Measurements from ENCODE around the gene GARRE1. TPM values are rescaled to one million over a fixed set of nuclear protein-coding genes. Genes with fewer than 3 reads are reported as not detected.

GARRE1 gene
- polyA plus RNA-seq, 3 donors = 1.1 to 6.2 (median 2.1) TPM

- no peak overlapping the region for H3K9ac ChIP-seq (ENCODE audit: insufficient read depth, low read length, poor library complexity, severe bottlenecking)
- no peaks in the 10 kb centered on the region for H3K27me3 ChIP-seq (ENCODE audit: control insufficient read depth in 2 of 2, insufficient read depth in 2 of 2, low read length in 2 of 2)
- H3K4me3 ChIP-seq (replicated peaks in 1 of 3; ENCODE audit: low read depth in 2 of 3, low read length in 3 of 3) = no peak overlapping the region
- no peak for DNase-seq
- no peaks in the 10 kb centered on the region for H3K9me3 ChIP-seq (replicated peaks in 1 of 2; ENCODE audit: control insufficient read depth in 1 of 2, insufficient read depth in 1 of 2, low read length in 2 of 2)
- no peak for TF ChIP-seq CTCF (IDR thresholded peaks at IDR 0.05)
- no peaks in the 10 kb centered on the region for H3K27me3 Mint-ChIP-seq (ENCODE audit: low read depth in 3 of 3)
- intact Hi-C loops (cut with micrococcal nuclease) = no loop called here
- peaks cover 71 to 76% of the 10 kb centered on the region in 2 donors for H3K36me3 Mint-ChIP-seq
- H3K27ac ChIP-seq (ENCODE audit: low read depth in 1 of 2, low read length in 2 of 2) = peak overlapping the region in 1 of 2 donors; percentile 1
- no peaks in the 10 kb centered on the region for H3K4me1 ChIP-seq (ENCODE audit: control insufficient read depth in 1 of 2, insufficient read depth in 2 of 2, low read length in 2 of 2)
- no peak overlapping the region for H2AFZ ChIP-seq (ENCODE audit: insufficient read depth, low read depth, low read length, poor library complexity, severe bottlenecking)
- H3K9me3 Mint-ChIP-seq = peaks cover 0 to 2% (median 0%) of the 10 kb centered on the region in 7 donors
- H3K79me2 ChIP-seq (ENCODE audit: insufficient read depth, low read length) = peaks cover 5% of the 10 kb centered on the region
- H3K4me1 Mint-ChIP-seq = peaks cover 9% of the 10 kb centered on the region
- H3K4me2 ChIP-seq (replicated peaks; ENCODE audit: extremely low read depth, low read length, poor library complexity, severe bottlenecking) = no peak overlapping the region
- no peak overlapping the region for H3K4me3 Mint-ChIP-seq
- peak overlapping the region in 5 of 7 donors; percentile 0 to 36 (median 21) for H3K27ac Mint-ChIP-seq
- WGBS (ENCODE audit: insufficient coverage) = 33% methylated on average over 13 of the region's 18 CpGs
- peaks cover 61 to 91% of the 10 kb centered on the region in 2 donors for H3K36me3 ChIP-seq (replicated peaks in 1 of 2; ENCODE audit: control insufficient read depth in 1 of 2, insufficient read depth in 2 of 2, low read length in 2 of 2)
- H4K20me1 ChIP-seq (ENCODE audit: insufficient read depth, low read length) = peaks cover 43% of the 10 kb centered on the region
These were observed 36.2 kb upstream of the GARRE1 start for GRCh38 chr19:34217952-34218817.

- peak overlapping the region in 3 of 7 donors; percentile 0 to 30 (median 10) for H3K27ac Mint-ChIP-seq
- whole genome bisulfite sequencing (ENCODE audit: insufficient coverage) = no CpG with 5 or more reads among the region's 2 CpGs
- no peak for TF ChIP-seq CTCF (IDR thresholded peaks at IDR 0.05)
- H3K9ac ChIP-seq (ENCODE audit: insufficient read depth, low read length, poor library complexity, severe bottlenecking) = no peak overlapping the region
- H3K4me1 Mint-ChIP-seq = peaks cover 9% of the 10 kb centered on the region
- no peak overlapping the region for H3K4me2 ChIP-seq (replicated peaks; ENCODE audit: extremely low read depth, low read length, poor library complexity, severe bottlenecking)
- H3K27me3 Mint-ChIP-seq (ENCODE audit: low read depth in 3 of 3) = no peaks in the 10 kb centered on the region
- H3K36me3 Mint-ChIP-seq = peaks cover 71 to 77% of the 10 kb centered on the region in 2 donors
- no peaks in the 10 kb centered on the region for H3K9me3 ChIP-seq (replicated peaks in 1 of 2; ENCODE audit: control insufficient read depth in 1 of 2, insufficient read depth in 1 of 2, low read length in 2 of 2)
- peak overlapping the region in 1 of 2 donors; percentile 1 for H3K27ac ChIP-seq (ENCODE audit: low read depth in 1 of 2, low read length in 2 of 2)
- no peak overlapping the region for H3K4me3 ChIP-seq (replicated peaks in 1 of 3; ENCODE audit: low read depth in 2 of 3, low read length in 3 of 3)
- no peak overlapping the region for H3K4me3 Mint-ChIP-seq
- H3K27me3 ChIP-seq (ENCODE audit: control insufficient read depth in 2 of 2, insufficient read depth in 2 of 2, low read length in 2 of 2) = no peaks in the 10 kb centered on the region
- H3K9me3 Mint-ChIP-seq = peaks cover 0 to 2% (median 0%) of the 10 kb centered on the region in 7 donors
- peaks cover 65 to 91% of the 10 kb centered on the region in 2 donors for H3K36me3 ChIP-seq (replicated peaks in 1 of 2; ENCODE audit: control insufficient read depth in 1 of 2, insufficient read depth in 2 of 2, low read length in 2 of 2)
- peaks cover 5% of the 10 kb centered on the region for H3K79me2 ChIP-seq (ENCODE audit: insufficient read depth, low read length)
- no peak for DNase-seq
- H3K4me1 ChIP-seq (ENCODE audit: control insufficient read depth in 1 of 2, insufficient read depth in 2 of 2, low read length in 2 of 2) = no peaks in the 10 kb centered on the region
- H4K20me1 ChIP-seq (ENCODE audit: insufficient read depth, low read length) = peaks cover 43% of the 10 kb centered on the region
- no peak overlapping the region for H2AFZ ChIP-seq (ENCODE audit: insufficient read depth, low read depth, low read length, poor library complexity, severe bottlenecking)
- intact Hi-C loops (cut with micrococcal nuclease) = no loop called here
These were observed 35.6 kb upstream of the GARRE1 start for GRCh38 chr19:34218818-34219164.
